Measurements from ENCODE around the gene IRF6. TPM values are rescaled to one million over a fixed set of nuclear protein-coding genes. Genes with fewer than 3 reads are reported as not detected.

Gene IRF6
- total RNA-seq, 2 experiments from 2014 or later = not detected

DNA sequence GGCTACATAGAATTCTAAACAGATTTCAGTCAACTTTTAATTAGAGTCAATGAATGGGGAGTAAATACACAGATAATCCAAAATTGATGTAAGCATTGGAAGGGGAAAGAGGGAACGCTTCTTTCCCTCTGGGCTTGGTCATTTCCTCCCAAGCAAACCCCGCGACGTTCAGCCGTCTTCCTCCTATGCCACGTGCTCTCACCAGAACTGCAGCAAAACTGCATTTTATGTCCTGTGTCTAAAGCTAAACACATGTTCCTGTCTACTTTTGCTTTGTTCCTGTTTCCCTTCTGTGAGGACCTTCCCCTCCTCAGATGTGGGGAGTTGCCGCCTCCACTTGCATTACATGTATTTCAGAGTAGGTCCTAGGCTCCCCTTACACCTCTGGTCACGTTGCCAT, 49.1 kb upstream of the IRF6 start:
- H2AFZ ChIP-seq (ENCODE audit: low read length) = no peak overlapping the region
- H3K4me1 ChIP-seq (ENCODE audit: insufficient read depth, low read length, poor library complexity, severe bottlenecking) = no peaks in the 10 kb centered on the region
- no peak overlapping the region for H3K4me3 ChIP-seq (ENCODE audit: low read depth, low read length, poor library complexity, severe bottlenecking)
- no peaks in the 10 kb centered on the region for H3K9me3 ChIP-seq (ENCODE audit: low read length)
- peaks cover 62% of the 10 kb centered on the region for H3K36me3 ChIP-seq (ENCODE audit: insufficient read depth, low read length)
- ChIA-PET POLR2A (no interaction called here), CTCF (ENCODE audit: unreplicated experiment) (no interaction called here)
- no peaks in the 10 kb centered on the region for H3K9me2 ChIP-seq (ENCODE audit: insufficient read depth, low read length)
- no peaks in the 10 kb centered on the region for H4K20me1 ChIP-seq (ENCODE audit: insufficient read depth, low read length)
- H3K4me2 ChIP-seq (ENCODE audit: low read length) = no peak overlapping the region
- no peak for DNase-seq (ENCODE audit: low spot score)
- no peak for TF ChIP-seq EZH2phosphoT487 (IDR thresholded peaks at IDR 0.05; ENCODE audit: borderline replicate concordance, low read depth, low read length)
- TF ChIP-seq, protein P1, sequence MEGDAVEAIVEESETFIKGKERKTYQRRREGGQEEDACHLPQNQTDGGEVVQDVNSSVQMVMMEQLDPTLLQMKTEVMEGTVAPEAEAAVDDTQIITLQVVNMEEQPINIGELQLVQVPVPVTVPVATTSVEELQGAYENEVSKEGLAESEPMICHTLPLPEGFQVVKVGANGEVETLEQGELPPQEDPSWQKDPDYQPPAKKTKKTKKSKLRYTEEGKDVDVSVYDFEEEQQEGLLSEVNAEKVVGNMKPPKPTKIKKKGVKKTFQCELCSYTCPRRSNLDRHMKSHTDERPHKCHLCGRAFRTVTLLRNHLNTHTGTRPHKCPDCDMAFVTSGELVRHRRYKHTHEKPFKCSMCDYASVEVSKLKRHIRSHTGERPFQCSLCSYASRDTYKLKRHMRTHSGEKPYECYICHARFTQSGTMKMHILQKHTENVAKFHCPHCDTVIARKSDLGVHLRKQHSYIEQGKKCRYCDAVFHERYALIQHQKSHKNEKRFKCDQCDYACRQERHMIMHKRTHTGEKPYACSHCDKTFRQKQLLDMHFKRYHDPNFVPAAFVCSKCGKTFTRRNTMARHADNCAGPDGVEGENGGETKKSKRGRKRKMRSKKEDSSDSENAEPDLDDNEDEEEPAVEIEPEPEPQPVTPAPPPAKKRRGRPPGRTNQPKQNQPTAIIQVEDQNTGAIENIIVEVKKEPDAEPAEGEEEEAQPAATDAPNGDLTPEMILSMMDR (conservative IDR thresholded peaks at IDR 0.05; ENCODE audit: low read length) = no peak
- H3K79me2 ChIP-seq (ENCODE audit: insufficient read depth, low read depth, low read length) = no peaks in the 10 kb centered on the region
- no TSS peak for BruUV-seq (replicated peaks)
- no peak overlapping the region for H3K27ac ChIP-seq (ENCODE audit: low read depth, low read length, poor library complexity, severe bottlenecking)
- intact Hi-C loops (cut with micrococcal nuclease; ENCODE audit: unreplicated experiment) = no loop called here

DNA sequence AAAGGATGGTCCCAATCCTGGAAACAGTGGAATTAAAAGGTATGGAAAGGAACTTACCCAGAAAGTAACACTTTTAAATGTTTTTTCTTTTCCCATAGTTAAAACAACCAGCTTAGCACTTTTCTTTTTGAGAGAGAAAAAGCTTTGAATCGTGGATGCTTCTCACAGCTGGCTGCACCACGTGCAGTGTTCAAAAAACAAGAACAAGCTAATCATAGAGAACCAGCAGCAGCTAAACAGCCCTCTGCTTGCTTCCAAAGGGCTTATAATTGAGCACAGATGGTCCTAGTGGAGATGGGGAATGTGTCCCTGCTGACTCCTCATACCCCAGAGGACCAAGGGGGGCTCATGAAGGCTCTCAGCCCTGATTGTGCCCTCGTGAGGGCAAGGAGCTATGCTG, 48.3 kb upstream of the IRF6 start:
- no peak overlapping the region for H3K4me3 ChIP-seq (ENCODE audit: low read depth, low read length, poor library complexity, severe bottlenecking)
- no peaks in the 10 kb centered on the region for H4K20me1 ChIP-seq (ENCODE audit: insufficient read depth, low read length)
- no peak overlapping the region for H3K27ac ChIP-seq (ENCODE audit: low read depth, low read length, poor library complexity, severe bottlenecking)
- H3K4me2 ChIP-seq (ENCODE audit: low read length) = no peak overlapping the region
- ChIA-PET POLR2A (interaction anchor here (0.8 kb wide), 1 partner anchor 54 kb away, joined by 3 read pairs; no protein-coding TSS in a partner anchor), CTCF (ENCODE audit: unreplicated experiment) (no interaction called here)
- DNase-seq (ENCODE audit: low spot score) = no peak
- BruUV-seq (replicated peaks) = no TSS peak
- TF ChIP-seq EZH2phosphoT487 (IDR thresholded peaks at IDR 0.05; ENCODE audit: borderline replicate concordance, low read depth, low read length) = no peak
- TF ChIP-seq, protein P1 (conservative IDR thresholded peaks at IDR 0.05; ENCODE audit: low read length) = no peak
- H3K9me2 ChIP-seq (ENCODE audit: insufficient read depth, low read length) = no peaks in the 10 kb centered on the region
- no peaks in the 10 kb centered on the region for H3K9me3 ChIP-seq (ENCODE audit: low read length)
- no peak overlapping the region for H2AFZ ChIP-seq (ENCODE audit: low read length)
- H3K79me2 ChIP-seq (ENCODE audit: insufficient read depth, low read depth, low read length) = no peaks in the 10 kb centered on the region
- H3K36me3 ChIP-seq (ENCODE audit: insufficient read depth, low read length) = peaks cover 70% of the 10 kb centered on the region
- intact Hi-C loops (cut with micrococcal nuclease; ENCODE audit: unreplicated experiment) = no loop called here
- H3K4me1 ChIP-seq (ENCODE audit: insufficient read depth, low read length, poor library complexity, severe bottlenecking) = no peaks in the 10 kb centered on the region

DNA sequence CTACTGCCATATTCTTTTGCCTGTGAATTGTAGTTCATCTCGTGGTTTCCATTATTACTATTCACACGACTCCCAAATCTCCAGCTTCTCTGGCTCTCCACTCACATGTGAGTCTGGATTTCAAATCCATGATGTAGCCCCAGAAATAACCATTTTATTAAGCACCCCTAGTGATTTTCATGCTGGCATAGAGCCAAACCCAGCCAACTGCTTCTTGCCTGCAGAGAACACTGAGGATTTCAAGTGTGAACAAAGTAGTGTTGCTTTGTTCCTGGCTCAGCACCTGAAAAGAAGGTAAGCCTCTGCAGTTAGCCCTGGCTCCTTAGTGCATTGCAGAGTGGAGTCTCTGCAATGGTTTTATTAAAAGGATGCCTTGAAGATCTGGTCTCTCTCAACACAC, 47.7 kb upstream of the IRF6 start:
- TF ChIP-seq, protein P1 (conservative IDR thresholded peaks at IDR 0.05; ENCODE audit: low read length) = no peak
- TF ChIP-seq EZH2phosphoT487 (IDR thresholded peaks at IDR 0.05; ENCODE audit: borderline replicate concordance, low read depth, low read length) = no peak
- no peak for DNase-seq (ENCODE audit: low spot score)
- no peaks in the 10 kb centered on the region for H3K4me1 ChIP-seq (ENCODE audit: insufficient read depth, low read length, poor library complexity, severe bottlenecking)
- no peak overlapping the region for H2AFZ ChIP-seq (ENCODE audit: low read length)
- H3K9me3 ChIP-seq (ENCODE audit: low read length) = no peaks in the 10 kb centered on the region
- no peak overlapping the region for H3K4me2 ChIP-seq (ENCODE audit: low read length)
- POLR2A ChIA-PET = interaction anchor here (0.8 kb wide), 1 partner anchor 54 kb away, joined by 3 read pairs; no protein-coding TSS in a partner anchor
- H3K36me3 ChIP-seq (ENCODE audit: insufficient read depth, low read length) = peaks cover 75% of the 10 kb centered on the region
- intact Hi-C loops (cut with micrococcal nuclease; ENCODE audit: unreplicated experiment) = no loop called here
- BruUV-seq (replicated peaks) = no TSS peak
- CTCF ChIA-PET (ENCODE audit: unreplicated experiment) = no interaction called here
- no peak overlapping the region for H3K27ac ChIP-seq (ENCODE audit: low read depth, low read length, poor library complexity, severe bottlenecking)
- no peaks in the 10 kb centered on the region for H3K79me2 ChIP-seq (ENCODE audit: insufficient read depth, low read depth, low read length)
- H3K4me3 ChIP-seq (ENCODE audit: low read depth, low read length, poor library complexity, severe bottlenecking) = no peak overlapping the region
- H4K20me1 ChIP-seq (ENCODE audit: insufficient read depth, low read length) = no peaks in the 10 kb centered on the region
- H3K9me2 ChIP-seq (ENCODE audit: insufficient read depth, low read length) = no peaks in the 10 kb centered on the region

All from OCI-LY7 (cell line).